Thoracic aorta (tissue), 2 donors: ENCODE measurements around the gene SERPINB2. TPM values are rescaled to one million over a fixed set of nuclear protein-coding genes. Genes with fewer than 3 reads are reported as not detected.

ENCODE experiments used
- ATAC-seq: fragments of 150-250 bp; one replicate; pipeline ENCODE4 v1.8.0; 2017; ENCODE audit warnings: low read depth; ENCODE audit not compliant: insufficient number of reproducible peaks, low FRiP score
- DNase-seq: peaks from one replicate; pipeline ENCODE4 v3.0.0-alpha.2; 2020; ENCODE audit warnings: low spot score
- H3K27ac ChIP-seq, 2 donors: fragments of 200-600 bp; sonication (generic); 1 replicate in 1 of 2; 2 replicates in 1 of 2; pipeline ENCODE4 v1.5.1; 2016; ENCODE audit warnings: mild to moderate bottlenecking in 2 of 2, moderate library complexity in 2 of 2
- H3K27me3 ChIP-seq: fragments of 200-600 bp; sonication (generic); replicated peaks from 2 replicates; pipeline ENCODE4 v1.6.0; 2016; ENCODE audit warnings: mild to moderate bottlenecking; ENCODE audit not compliant: insufficient read depth
- H3K36me3 ChIP-seq: fragments of 200-600 bp; sonication (generic); one replicate; pipeline ENCODE4 v1.5.1; 2016
- H3K4me1 ChIP-seq, 2 donors: fragments of 200-600 bp; sonication (generic); 1 replicate in 1 of 2; 2 replicates in 1 of 2; pipeline versions ENCODE4 v1.5.1 to v1.6.0; 2016; ENCODE audit warnings: low read depth in 2 of 2, mild to moderate bottlenecking in 1 of 2; ENCODE audit not compliant: control insufficient read depth in 1 of 2
- H3K4me3 ChIP-seq: fragments of 200-600 bp; sonication (generic); 2 replicates; pipeline ENCODE4 v1.5.1; 2016; ENCODE audit warnings: mild to moderate bottlenecking
- H3K9me3 ChIP-seq: fragments of 200-600 bp; sonication (generic); 2 replicates; pipeline ENCODE4 v1.5.1; 2016
- total RNA-seq, 2 donors: library from RNA; depleted of rRNA; stranded (reverse); fragments of >200 nt; gene quantifications; one replicate each; pipeline versions ENCODE4 v1.1.0 to v1.2.3, GENCODE V29; 2016
- TF ChIP-seq, protein P1 (sequence below): fragments of 200-600 bp; sonication (generic); IDR thresholded peaks from one replicate; pipeline ENCODE4 v1.5.1; 2019; ENCODE audit warnings: antibody characterized with exemption

SERPINB2 gene
- total RNA-seq, 2 donors from 2014 or later: 9.3 TPM; not detected in 1

DNA sequence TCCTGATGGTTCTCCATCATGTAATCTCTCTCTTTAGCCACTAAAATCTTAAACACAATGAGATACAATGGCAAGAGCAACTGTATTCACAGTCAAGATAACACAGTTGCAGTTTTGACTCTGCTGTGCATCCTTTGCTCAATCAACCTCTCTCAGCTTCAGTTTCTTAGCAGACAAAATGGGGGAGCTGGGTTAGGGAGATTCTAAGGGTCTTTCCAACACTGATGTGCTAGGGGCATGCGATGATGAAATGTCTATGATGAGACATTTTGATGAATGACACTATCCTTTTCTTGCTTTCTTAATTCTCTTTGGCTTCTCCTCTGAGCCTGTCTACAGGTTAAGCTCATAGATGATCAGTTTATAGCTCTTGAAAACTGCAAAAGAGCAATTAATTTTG lies 21.4 kb downstream of the SERPINB2 start:
- no peaks in the 10 kb centered on the region for H3K36me3 ChIP-seq
- H3K27ac ChIP-seq: no peak overlapping the region
- H3K27me3 ChIP-seq: no peaks in the 10 kb centered on the region
- ATAC-seq (no peak), DNase-seq (no peak)
- H3K9me3 ChIP-seq: no peaks in the 10 kb centered on the region
- H3K4me3 ChIP-seq: no peak overlapping the region
- TF ChIP-seq, protein P1, sequence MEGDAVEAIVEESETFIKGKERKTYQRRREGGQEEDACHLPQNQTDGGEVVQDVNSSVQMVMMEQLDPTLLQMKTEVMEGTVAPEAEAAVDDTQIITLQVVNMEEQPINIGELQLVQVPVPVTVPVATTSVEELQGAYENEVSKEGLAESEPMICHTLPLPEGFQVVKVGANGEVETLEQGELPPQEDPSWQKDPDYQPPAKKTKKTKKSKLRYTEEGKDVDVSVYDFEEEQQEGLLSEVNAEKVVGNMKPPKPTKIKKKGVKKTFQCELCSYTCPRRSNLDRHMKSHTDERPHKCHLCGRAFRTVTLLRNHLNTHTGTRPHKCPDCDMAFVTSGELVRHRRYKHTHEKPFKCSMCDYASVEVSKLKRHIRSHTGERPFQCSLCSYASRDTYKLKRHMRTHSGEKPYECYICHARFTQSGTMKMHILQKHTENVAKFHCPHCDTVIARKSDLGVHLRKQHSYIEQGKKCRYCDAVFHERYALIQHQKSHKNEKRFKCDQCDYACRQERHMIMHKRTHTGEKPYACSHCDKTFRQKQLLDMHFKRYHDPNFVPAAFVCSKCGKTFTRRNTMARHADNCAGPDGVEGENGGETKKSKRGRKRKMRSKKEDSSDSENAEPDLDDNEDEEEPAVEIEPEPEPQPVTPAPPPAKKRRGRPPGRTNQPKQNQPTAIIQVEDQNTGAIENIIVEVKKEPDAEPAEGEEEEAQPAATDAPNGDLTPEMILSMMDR: no peak
- no peaks in the 10 kb centered on the region for H3K4me1 ChIP-seq

DNA sequence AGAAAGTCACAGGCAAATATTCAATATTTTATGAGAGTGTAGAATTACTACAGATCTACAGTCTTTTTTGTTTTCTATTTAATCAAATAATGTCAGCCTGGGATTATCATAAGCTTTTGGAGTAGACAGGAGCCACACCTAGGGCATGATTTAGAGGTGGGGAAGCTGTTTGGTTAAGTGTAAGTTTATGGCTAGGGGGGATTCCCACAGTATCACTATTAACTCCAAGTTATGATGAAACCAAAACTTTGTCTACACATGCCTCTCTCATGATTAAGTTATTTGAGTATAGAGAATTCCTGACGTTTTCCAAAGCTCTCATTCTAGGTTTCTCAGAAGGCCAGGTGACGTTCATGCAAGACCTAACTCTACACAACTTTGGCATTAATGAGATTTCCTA lies 22.4 kb downstream of the SERPINB2 start:
- TF ChIP-seq, protein P1: no peak
- Histone ChIP-seq H3K4me1 (no peaks in the 10 kb centered on the region), H3K9me3 (no peaks in the 10 kb centered on the region)

DNA sequence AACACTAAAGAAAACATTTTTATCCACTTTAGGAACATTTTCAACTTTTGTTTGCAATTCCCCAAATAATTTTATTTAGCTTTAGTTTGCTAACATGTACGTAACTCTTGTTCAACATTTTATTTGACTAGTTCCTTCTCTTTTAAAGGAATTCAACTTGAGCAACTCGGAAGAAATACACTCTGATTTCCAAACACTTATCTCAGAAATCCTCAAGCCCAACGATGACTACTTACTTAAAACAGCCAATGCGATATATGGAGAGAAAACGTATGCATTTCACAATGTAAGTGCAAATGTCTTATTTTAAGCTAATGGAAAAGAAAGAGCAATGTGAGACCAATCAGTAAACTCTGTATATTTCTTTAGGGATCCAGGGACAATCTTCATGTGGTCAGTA lies 30.3 kb downstream of the SERPINB2 start:
- no peaks in the 10 kb centered on the region for H3K9me3 ChIP-seq
- no peak overlapping the region for H3K4me3 ChIP-seq
- H3K27me3 ChIP-seq: no peaks in the 10 kb centered on the region
- ATAC-seq (no peak), DNase-seq (no peak)
- no peaks in the 10 kb centered on the region for H3K36me3 ChIP-seq
- TF ChIP-seq, protein P1: no peak
- H3K27ac ChIP-seq: no peak overlapping the region
- no peaks in the 10 kb centered on the region for H3K4me1 ChIP-seq

More for the DNA sequence above, 22.4 kb downstream of the SERPINB2 start:
- Histone ChIP-seq H3K4me3 (no peak overlapping the region), H3K27me3 (no peaks in the 10 kb centered on the region), H3K27ac (no peak overlapping the region), H3K36me3 (no peaks in the 10 kb centered on the region)
- no peak for ATAC-seq
- no peak for DNase-seq

DNA sequence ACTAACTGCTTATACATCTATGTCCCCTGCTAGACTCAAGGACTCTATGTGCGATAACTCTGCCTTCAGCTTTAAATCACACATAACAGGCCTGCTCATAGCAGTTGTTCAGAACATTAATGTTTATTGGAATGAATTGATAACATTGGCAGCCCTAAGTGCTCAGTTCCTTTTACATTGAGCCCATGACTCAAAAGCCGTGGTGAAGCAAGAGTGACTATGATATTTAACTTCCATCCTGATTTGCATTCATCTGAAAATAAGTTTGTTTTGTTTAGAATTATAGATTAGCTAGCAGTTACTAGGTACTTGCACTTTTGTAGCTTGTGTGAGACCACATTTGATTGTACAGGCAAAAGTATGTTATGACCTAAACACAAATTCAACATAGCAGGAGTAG lies 34.5 kb downstream of the SERPINB2 start:
- H3K4me1 ChIP-seq: no peaks in the 10 kb centered on the region
- no peaks in the 10 kb centered on the region for H3K9me3 ChIP-seq
- ATAC-seq: no peak
- no peak overlapping the region for H3K27ac ChIP-seq
- no peak overlapping the region for H3K4me3 ChIP-seq
- H3K27me3 ChIP-seq: no peaks in the 10 kb centered on the region
- DNase-seq: no peak
- no peaks in the 10 kb centered on the region for H3K36me3 ChIP-seq
- TF ChIP-seq, protein P1: no peak

DNA sequence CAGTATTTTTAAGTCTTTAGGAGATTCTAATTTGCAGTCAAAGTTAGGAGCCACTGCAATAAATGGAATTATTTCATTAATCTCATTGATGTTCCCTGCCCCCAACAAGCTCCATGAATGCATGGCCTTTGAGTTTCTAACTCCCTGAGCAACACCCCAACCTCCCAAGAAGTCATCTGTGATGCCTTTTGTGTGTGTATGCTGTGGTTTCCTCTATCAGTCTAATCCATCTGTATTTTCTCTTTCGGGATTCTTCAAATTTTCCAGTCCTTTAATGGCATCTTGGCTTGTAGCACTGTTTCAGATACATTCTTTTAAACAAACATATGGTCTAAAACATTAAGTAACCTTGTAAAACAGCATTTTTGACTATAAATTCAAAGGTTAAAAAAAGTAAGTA lies 37.0 kb downstream of the SERPINB2 start:
- H3K9me3 ChIP-seq: no peaks in the 10 kb centered on the region
- no peaks in the 10 kb centered on the region for H3K27me3 ChIP-seq
- no peaks in the 10 kb centered on the region for H3K36me3 ChIP-seq
- TF ChIP-seq, protein P1: no peak
- H3K4me1 ChIP-seq: no peaks in the 10 kb centered on the region
- ATAC-seq (no peak), DNase-seq (no peak)
- H3K4me3 ChIP-seq: no peak overlapping the region
- no peak overlapping the region for H3K27ac ChIP-seq
